ENCODE data around the gene VPS50. TPM values are rescaled to one million over a fixed set of nuclear protein-coding genes. Genes with fewer than 3 reads are reported as not detected.

Gene VPS50
- total RNA-seq, 1 experiment from 2014 or later: 15.2 TPM

DNA sequence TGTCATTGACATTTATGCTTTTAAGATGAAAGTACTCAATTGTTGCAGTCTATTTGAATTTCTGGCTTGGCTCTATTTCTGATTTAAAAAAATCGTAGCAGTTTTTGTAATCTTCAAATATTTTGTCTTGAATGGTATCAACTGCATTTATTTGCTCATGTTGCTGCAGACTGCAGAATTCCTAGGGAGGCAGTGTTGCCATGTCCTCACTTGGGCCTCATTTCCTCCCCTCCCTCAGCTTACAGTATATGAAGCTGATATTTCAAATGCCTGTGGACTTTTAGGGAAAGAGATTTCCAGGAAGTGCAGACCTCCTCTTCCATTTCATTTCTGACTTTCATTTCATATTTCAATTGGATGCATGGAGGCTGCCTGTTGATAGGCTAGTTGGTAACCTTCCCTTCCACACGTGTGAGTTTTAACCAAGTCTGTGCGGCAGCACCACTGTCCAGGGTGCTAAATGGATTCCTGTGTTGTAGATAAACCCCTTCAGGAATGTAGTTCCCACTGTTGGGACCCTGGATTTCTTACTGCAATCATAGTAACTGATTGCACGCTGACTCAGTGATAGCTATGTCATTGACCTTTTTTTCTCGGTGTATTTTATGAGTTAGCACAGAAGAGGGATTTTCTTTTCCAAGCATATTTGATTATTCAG, 17.5 kb downstream of the VPS50 start:
- H3K4me3 Mint-ChIP-seq (ENCODE audit: unreplicated experiment): no peak overlapping the region
- H3K9me3 Mint-ChIP-seq (ENCODE audit: unreplicated experiment): no peaks in the 10 kb centered on the region
- TF ChIP-seq, protein P1, sequence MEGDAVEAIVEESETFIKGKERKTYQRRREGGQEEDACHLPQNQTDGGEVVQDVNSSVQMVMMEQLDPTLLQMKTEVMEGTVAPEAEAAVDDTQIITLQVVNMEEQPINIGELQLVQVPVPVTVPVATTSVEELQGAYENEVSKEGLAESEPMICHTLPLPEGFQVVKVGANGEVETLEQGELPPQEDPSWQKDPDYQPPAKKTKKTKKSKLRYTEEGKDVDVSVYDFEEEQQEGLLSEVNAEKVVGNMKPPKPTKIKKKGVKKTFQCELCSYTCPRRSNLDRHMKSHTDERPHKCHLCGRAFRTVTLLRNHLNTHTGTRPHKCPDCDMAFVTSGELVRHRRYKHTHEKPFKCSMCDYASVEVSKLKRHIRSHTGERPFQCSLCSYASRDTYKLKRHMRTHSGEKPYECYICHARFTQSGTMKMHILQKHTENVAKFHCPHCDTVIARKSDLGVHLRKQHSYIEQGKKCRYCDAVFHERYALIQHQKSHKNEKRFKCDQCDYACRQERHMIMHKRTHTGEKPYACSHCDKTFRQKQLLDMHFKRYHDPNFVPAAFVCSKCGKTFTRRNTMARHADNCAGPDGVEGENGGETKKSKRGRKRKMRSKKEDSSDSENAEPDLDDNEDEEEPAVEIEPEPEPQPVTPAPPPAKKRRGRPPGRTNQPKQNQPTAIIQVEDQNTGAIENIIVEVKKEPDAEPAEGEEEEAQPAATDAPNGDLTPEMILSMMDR (IDR thresholded peaks at IDR 0.05; ENCODE audit: unreplicated experiment): no peak
- H3K27me3 Mint-ChIP-seq (ENCODE audit: insufficient read depth, unreplicated experiment): no peaks in the 10 kb centered on the region
- intact Hi-C loops (cut with micrococcal nuclease): no loop called here
- no peaks in the 10 kb centered on the region for H3K4me1 Mint-ChIP-seq (ENCODE audit: insufficient read depth, unreplicated experiment)
- H3K36me3 Mint-ChIP-seq (ENCODE audit: insufficient read depth, unreplicated experiment): no peaks in the 10 kb centered on the region
- ChIA-PET CTCF (interaction anchor here (0.7 kb wide), 2 partner anchors 610 to 1040 kb away, joined by 3 read pairs; no protein-coding TSS in a partner anchor), POLR2A (no interaction called here)
- BruUV-seq (replicated peaks): no TSS peak
- H3K27ac Mint-ChIP-seq (ENCODE audit: low read depth, unreplicated experiment): no peak overlapping the region
- DNase-seq (ENCODE audit: unreplicated experiment): no peak

DNA sequence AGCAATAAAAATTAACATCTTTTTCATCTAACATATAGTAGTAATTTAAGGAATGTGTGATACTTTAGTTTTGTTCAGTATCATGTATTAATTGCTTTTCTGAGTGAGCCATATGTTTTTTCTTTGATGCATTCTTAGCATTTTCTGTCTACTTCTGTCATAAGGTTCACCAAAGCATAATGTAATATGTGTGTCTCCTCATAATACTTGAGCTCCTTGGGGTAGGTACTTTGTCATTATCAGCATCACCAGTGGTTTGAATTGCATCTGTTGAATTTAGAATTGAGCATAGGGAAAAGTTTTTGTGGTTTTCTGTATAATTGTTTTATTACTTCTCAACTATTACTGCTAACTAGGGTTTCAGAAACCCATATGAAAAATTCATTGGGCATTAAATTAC, 26.5 kb downstream of the VPS50 start:
- no TSS peak for BruUV-seq (replicated peaks)
- no peak for DNase-seq (ENCODE audit: unreplicated experiment)
- Mint-ChIP-seq H3K4me3 (ENCODE audit: unreplicated experiment) (no peak overlapping the region), H3K9me3 (ENCODE audit: unreplicated experiment) (no peaks in the 10 kb centered on the region), H3K27me3 (ENCODE audit: insufficient read depth, unreplicated experiment) (no peaks in the 10 kb centered on the region), H3K36me3 (ENCODE audit: insufficient read depth, unreplicated experiment) (peaks cover 7% of the 10 kb centered on the region), H3K4me1 (ENCODE audit: insufficient read depth, unreplicated experiment) (no peaks in the 10 kb centered on the region), H3K27ac (ENCODE audit: low read depth, unreplicated experiment) (no peak overlapping the region)
- intact Hi-C loops (cut with micrococcal nuclease): no loop called here
- TF ChIP-seq, protein P1 (IDR thresholded peaks at IDR 0.05; ENCODE audit: unreplicated experiment): no peak
- ChIA-PET POLR2A (no interaction called here), CTCF (interaction anchor here (0.6 to 1.3 kb wide), 2 partner anchors 22 to 292 kb away, joined by 4 read pairs; no protein-coding TSS in a partner anchor)

DNA sequence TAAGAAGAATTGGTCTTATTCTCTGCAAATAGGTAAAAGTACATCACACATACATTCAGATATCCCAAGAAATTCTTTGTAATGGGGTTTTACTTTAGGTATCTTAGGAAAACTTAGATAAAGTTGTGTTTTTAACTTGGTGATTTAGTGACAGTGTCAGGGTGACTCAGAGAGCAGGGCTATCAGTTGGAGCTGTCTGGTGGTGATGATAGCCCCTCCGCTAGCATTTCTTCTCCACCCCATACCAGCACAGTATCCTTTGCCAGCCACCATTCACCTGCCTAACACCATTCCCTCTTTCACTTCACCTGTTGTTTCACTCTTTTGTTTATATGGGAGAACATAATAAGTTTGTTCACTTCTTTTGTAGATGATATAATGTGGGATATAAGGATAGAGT, 30.4 kb downstream of the VPS50 start:
- H3K27me3 Mint-ChIP-seq (ENCODE audit: insufficient read depth, unreplicated experiment): no peaks in the 10 kb centered on the region

DNA sequence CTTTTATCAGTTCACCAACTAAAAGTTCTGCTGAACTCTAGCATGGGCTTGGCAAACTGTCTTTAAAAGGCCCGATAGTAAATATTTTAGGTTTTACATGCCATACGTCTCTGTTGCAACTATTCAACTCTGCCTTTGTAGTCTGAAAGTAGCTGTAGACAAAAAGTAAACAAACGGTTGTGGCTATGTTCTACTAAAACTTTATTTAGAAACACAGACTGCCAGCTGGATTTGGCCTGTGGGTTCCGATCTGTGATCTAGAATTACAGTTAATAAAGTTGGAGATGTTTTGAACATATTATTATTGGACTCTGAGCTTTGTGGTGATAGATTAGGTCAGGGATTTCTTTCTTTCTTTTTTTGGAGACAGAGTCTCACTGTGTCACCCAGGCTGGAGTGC, 33.1 kb downstream of the VPS50 start:
- DNase-seq (ENCODE audit: unreplicated experiment): no peak
- peaks cover 7% of the 10 kb centered on the region for H3K36me3 Mint-ChIP-seq (ENCODE audit: insufficient read depth, unreplicated experiment)
- intact Hi-C loops (cut with micrococcal nuclease): no loop called here
- H3K9me3 Mint-ChIP-seq (ENCODE audit: unreplicated experiment): no peaks in the 10 kb centered on the region
- H3K4me3 Mint-ChIP-seq (ENCODE audit: unreplicated experiment): no peak overlapping the region
- ChIA-PET POLR2A (no interaction called here), CTCF (interaction anchor here (0.5 to 1.2 kb wide), 4 partner anchors 13 to 419 kb away, joined by 3 to 4 read pairs (median 4); no protein-coding TSS in a partner anchor)
- H3K27ac Mint-ChIP-seq (ENCODE audit: low read depth, unreplicated experiment): no peak overlapping the region
- H3K4me1 Mint-ChIP-seq (ENCODE audit: insufficient read depth, unreplicated experiment): no peaks in the 10 kb centered on the region
- BruUV-seq (replicated peaks): no TSS peak
- H3K27me3 Mint-ChIP-seq (ENCODE audit: insufficient read depth, unreplicated experiment): no peaks in the 10 kb centered on the region
- TF ChIP-seq, protein P1 (IDR thresholded peaks at IDR 0.05; ENCODE audit: unreplicated experiment): no peak

More for the DNA sequence above, 30.4 kb downstream of the VPS50 start:
- Mint-ChIP-seq H3K4me3 (ENCODE audit: unreplicated experiment) (no peak overlapping the region), H3K9me3 (ENCODE audit: unreplicated experiment) (no peaks in the 10 kb centered on the region), H3K36me3 (ENCODE audit: insufficient read depth, unreplicated experiment) (peaks cover 7% of the 10 kb centered on the region), H3K27ac (ENCODE audit: low read depth, unreplicated experiment) (no peak overlapping the region), H3K4me1 (ENCODE audit: insufficient read depth, unreplicated experiment) (no peaks in the 10 kb centered on the region)
- BruUV-seq (replicated peaks): no TSS peak
- intact Hi-C loops (cut with micrococcal nuclease): no loop called here
- CTCF ChIA-PET: interaction anchor here (0.6 kb wide), 1 partner anchor 434 kb away, joined by 3 read pairs; no protein-coding TSS in a partner anchor
- POLR2A ChIA-PET: no interaction called here
- DNase-seq (ENCODE audit: unreplicated experiment): no peak
- TF ChIP-seq, protein P1 (IDR thresholded peaks at IDR 0.05; ENCODE audit: unreplicated experiment): no peak

Measured in MCF 10A (cell line).